Spleen (tissue), 7 donors: ENCODE data around the gene TMA7.

Source experiments
- POLR2A ChIP-seq, 3 donors: fragments of 450-650 bp; IDR thresholded peaks; one replicate each; pipeline ENCODE4 v1.5.1; 2017; ENCODE audit warnings: antibody characterized with exemption in 3 of 3, mild to moderate bottlenecking in 1 of 3
- POLR2AphosphoS5 ChIP-seq, 3 donors: sonication (generic); formaldehyde crosslinking; IDR thresholded peaks; one replicate each; pipeline ENCODE4 v1.5.1; 2017; ENCODE audit warnings: antibody characterized with exemption in 3 of 3
- TF ChIP-seq, protein P1 (sequence below), 11 experiments: fragments of 200-600 bp in 7 of 11; fragments of 450-650 bp in 4 of 11; sonication (generic) in 4 of 11; IDR thresholded peaks in 8 of 11; conservative IDR thresholded peaks in 3 of 11; 1 replicate in 7 of 11; 2 replicates in 4 of 11; pipeline versions ENCODE4 v1.4.0 to v1.8.0; 2016 to 2021; ENCODE audit warnings: antibody characterized with exemption in 11 of 11, inconsistent platforms in 4 of 11, mild to moderate bottlenecking in 1 of 11
- donor health status: DM: no; HTN: no; CAD: no; lungs with moderate emphysema.
- donor health status: DM: no; HTN: no; CAD: no.
- donor health status: DM: no; HTN: no; CAD: no.

DNA sequence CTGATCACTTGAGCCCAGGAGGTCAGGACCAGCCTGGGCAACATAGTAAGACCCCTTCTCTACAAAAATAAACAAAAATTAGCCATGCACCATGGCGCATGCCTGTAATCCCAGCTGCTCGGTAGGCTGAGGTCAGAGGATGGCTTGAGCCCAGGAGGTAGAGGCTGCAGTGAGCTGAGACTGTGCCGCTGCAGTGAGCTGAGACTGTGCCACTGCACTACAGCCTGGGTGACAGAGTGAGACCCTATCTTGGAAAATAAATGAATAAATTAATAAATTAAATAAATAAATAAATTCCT lies 53.1 kb downstream of the TMA7 start:
- TF ChIP-seq, protein P1, sequence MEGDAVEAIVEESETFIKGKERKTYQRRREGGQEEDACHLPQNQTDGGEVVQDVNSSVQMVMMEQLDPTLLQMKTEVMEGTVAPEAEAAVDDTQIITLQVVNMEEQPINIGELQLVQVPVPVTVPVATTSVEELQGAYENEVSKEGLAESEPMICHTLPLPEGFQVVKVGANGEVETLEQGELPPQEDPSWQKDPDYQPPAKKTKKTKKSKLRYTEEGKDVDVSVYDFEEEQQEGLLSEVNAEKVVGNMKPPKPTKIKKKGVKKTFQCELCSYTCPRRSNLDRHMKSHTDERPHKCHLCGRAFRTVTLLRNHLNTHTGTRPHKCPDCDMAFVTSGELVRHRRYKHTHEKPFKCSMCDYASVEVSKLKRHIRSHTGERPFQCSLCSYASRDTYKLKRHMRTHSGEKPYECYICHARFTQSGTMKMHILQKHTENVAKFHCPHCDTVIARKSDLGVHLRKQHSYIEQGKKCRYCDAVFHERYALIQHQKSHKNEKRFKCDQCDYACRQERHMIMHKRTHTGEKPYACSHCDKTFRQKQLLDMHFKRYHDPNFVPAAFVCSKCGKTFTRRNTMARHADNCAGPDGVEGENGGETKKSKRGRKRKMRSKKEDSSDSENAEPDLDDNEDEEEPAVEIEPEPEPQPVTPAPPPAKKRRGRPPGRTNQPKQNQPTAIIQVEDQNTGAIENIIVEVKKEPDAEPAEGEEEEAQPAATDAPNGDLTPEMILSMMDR (IDR thresholded peaks at IDR 0.05 in 8 of 11, conservative IDR thresholded peaks at IDR 0.05 in 3 of 11): no peak
- TF ChIP-seq POLR2A (IDR thresholded peaks at IDR 0.05) (no peak), POLR2AphosphoS5 (IDR thresholded peaks at IDR 0.05) (no peak)
